Upper lobe of left lung (tissue), 4 donors: ENCODE results near the gene KRTAP12-4.

Experiments
- CTCF ChIP-seq, 6 experiments: fragments of 450-650 bp in 4 of 6; fragments of 200-600 bp in 2 of 6; sonication (generic) in 2 of 6; IDR thresholded peaks; one replicate each; pipeline ENCODE4 v1.5.1; 2016 to 2019; ENCODE audit warnings: antibody characterized with exemption in 6 of 6
- EP300 ChIP-seq, 4 donors: sonication (generic); formaldehyde crosslinking; IDR thresholded peaks; one replicate each; pipeline ENCODE4 v1.5.1; 2017; ENCODE audit warnings: antibody characterized with exemption in 4 of 4, control low read depth in 2 of 4
- POLR2A ChIP-seq, 4 donors: fragments of 450-650 bp; IDR thresholded peaks; one replicate each; pipeline ENCODE4 v1.5.1; 2016 to 2017; ENCODE audit warnings: antibody characterized with exemption in 4 of 4, mild to moderate bottlenecking in 2 of 4
- POLR2AphosphoS5 ChIP-seq, 2 donors: sonication (generic); formaldehyde crosslinking; IDR thresholded peaks; one replicate each; pipeline ENCODE4 v1.5.1; 2017; ENCODE audit warnings: antibody characterized with exemption in 2 of 2

GRCh38 chr21:44612029-44612486 lies 42.4 kb downstream of the KRTAP12-4 start, which contains the start of gene KRTAP10-8:
- TF ChIP-seq CTCF (IDR thresholded peaks at IDR 0.05) (no peak), POLR2A (IDR thresholded peaks at IDR 0.05) (no peak), EP300 (IDR thresholded peaks at IDR 0.05) (no peak), POLR2AphosphoS5 (IDR thresholded peaks at IDR 0.05) (no peak)
